ENCODE results near the gene TIMP2. TPM values are rescaled to one million over a fixed set of nuclear protein-coding genes. Genes with fewer than 3 reads are reported as not detected.
"Not testable (repeated sequence)": the region's sequence is repeated elsewhere in the genome, so short reads cannot be mapped to it uniquely, and the experiment has no call there.

Gene TIMP2
- total RNA-seq, 2 experiments from 2014 or later, result 0.54 TPM; not detected in 1

- BruUV-seq (replicated peaks), result no TSS peak
- POLR2A ChIA-PET, result no interaction called here
- no peak overlapping the region for H3K4me2 ChIP-seq (ENCODE audit: low read length)
- DNase-seq (ENCODE audit: low spot score), result no peak
- TF ChIP-seq EZH2phosphoT487 (IDR thresholded peaks at IDR 0.05; ENCODE audit: borderline replicate concordance, low read depth, low read length) (no peak), CTCF (conservative IDR thresholded peaks at IDR 0.05; ENCODE audit: low read length) (no peak)
- no peaks in the 10 kb centered on the region for H3K4me1 ChIP-seq (ENCODE audit: insufficient read depth, low read length, poor library complexity, severe bottlenecking)
- no peaks in the 10 kb centered on the region for H3K9me2 ChIP-seq (ENCODE audit: insufficient read depth, low read length)
- no peak overlapping the region for H3K27ac ChIP-seq (ENCODE audit: low read depth, low read length, poor library complexity, severe bottlenecking)
- H3K9me3 ChIP-seq (ENCODE audit: low read length), result no peaks in the 10 kb centered on the region
- H3K4me3 ChIP-seq (ENCODE audit: low read depth, low read length, poor library complexity, severe bottlenecking), result no peak overlapping the region
- CTCF ChIA-PET (ENCODE audit: unreplicated experiment), result interaction anchor here (1.0 kb wide), 1 partner anchor 9 kb away, joined by 3 read pairs; no protein-coding TSS in a partner anchor
- intact Hi-C loops (cut with micrococcal nuclease; ENCODE audit: unreplicated experiment), result no loop called here
- H2AFZ ChIP-seq (ENCODE audit: low read length), result no peak overlapping the region
- H3K79me2 ChIP-seq (ENCODE audit: insufficient read depth, low read depth, low read length), result no peaks in the 10 kb centered on the region
- H3K36me3 ChIP-seq (ENCODE audit: insufficient read depth, low read length), result no peaks in the 10 kb centered on the region
- no peaks in the 10 kb centered on the region for H4K20me1 ChIP-seq (ENCODE audit: insufficient read depth, low read length)
Observed at GRCh38 chr17:78904371-78904770, 20.8 kb downstream of the TIMP2 start.

DNA sequence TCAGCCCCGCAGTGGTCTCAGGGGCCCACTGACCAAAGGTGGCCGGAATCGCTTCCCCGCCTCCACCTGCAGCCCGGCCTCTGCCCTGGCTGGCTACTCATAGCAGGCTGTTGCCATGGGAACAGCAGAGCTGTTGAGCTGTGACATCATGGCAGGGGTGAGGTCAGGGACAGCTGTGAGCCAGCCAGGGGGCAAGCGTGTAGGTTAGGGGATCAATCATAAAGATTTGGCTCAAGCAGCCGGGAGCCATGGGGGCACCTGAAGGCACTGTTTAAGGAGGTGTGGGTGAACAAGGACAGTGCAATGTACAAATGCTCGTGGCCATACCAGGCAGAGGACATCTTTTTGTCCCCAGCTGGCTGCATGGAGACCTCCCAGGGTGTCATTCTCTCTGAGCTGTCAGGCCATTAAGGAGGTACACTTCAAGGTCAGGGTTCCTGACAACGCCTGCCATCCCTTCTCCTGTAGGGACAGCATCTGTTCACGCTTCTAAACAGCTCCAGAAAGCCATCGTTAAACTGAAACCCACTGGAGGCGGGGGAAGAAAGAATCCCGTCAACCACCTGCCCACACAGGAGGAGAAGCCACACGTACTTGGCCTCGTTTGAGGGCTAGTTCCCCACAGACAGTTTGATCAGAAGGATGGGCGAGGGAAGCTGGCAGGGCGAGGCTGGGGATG is 21.9 kb downstream of the TIMP2 start, which contains the start of gene CEP295NL:
CEP295NL (minus strand) TSS at position 101 of the 679 bp plus-strand sequence. CDS start 1,373 bp downstream, outside the sequence.
- TF ChIP-seq EZH2phosphoT487 (IDR thresholded peaks at IDR 0.05; ENCODE audit: borderline replicate concordance, low read depth, low read length) (no peak), CTCF (conservative IDR thresholded peaks at IDR 0.05; ENCODE audit: low read length) (no peak)
- Histone ChIP-seq H3K27ac (ENCODE audit: low read depth, low read length, poor library complexity, severe bottlenecking) (no peak within 1 kb of the TSS), H3K9me2 (ENCODE audit: insufficient read depth, low read length) (no peaks in the 10 kb centered on the region), H3K4me1 (ENCODE audit: insufficient read depth, low read length, poor library complexity, severe bottlenecking) (no peaks in the 10 kb centered on the region), H3K36me3 (ENCODE audit: insufficient read depth, low read length) (no peaks in the 10 kb centered on the region), H2AFZ (ENCODE audit: low read length) (no peak within 1 kb of the TSS), H3K4me3 (ENCODE audit: low read depth, low read length, poor library complexity, severe bottlenecking) (no peak within 1 kb of the TSS), H4K20me1 (ENCODE audit: insufficient read depth, low read length) (no peaks in the 10 kb centered on the region), H3K4me2 (ENCODE audit: low read length) (no peak within 1 kb of the TSS), H3K79me2 (ENCODE audit: insufficient read depth, low read depth, low read length) (no peaks in the 10 kb centered on the region), H3K9me3 (ENCODE audit: low read length) (no peaks in the 10 kb centered on the region)
- intact Hi-C loops (cut with micrococcal nuclease; ENCODE audit: unreplicated experiment), result no loop called here
- DNase-seq (ENCODE audit: low spot score), result no peak
- ChIA-PET CTCF (ENCODE audit: unreplicated experiment) (no interaction called here), POLR2A (interaction anchor here (0.7 to 1.1 kb wide), 3 partner anchors 11 to 49 kb away, joined by 3 to 4 read pairs (median 3); no protein-coding TSS in a partner anchor)
- BruUV-seq (replicated peaks), result no TSS peak

GRCh38 chr17:78902231-78902630 is 23.0 kb downstream of the TIMP2 start:
- H2AFZ ChIP-seq (ENCODE audit: low read length); H3K4me1 ChIP-seq (ENCODE audit: insufficient read depth, low read length, poor library complexity, severe bottlenecking); H3K27ac ChIP-seq (ENCODE audit: low read depth, low read length, poor library complexity, severe bottlenecking); CTCF ChIA-PET (ENCODE audit: unreplicated experiment); H3K9me3 ChIP-seq (ENCODE audit: low read length); intact Hi-C loops (cut with micrococcal nuclease; ENCODE audit: unreplicated experiment); BruUV-seq (replicated peaks); H4K20me1 ChIP-seq (ENCODE audit: insufficient read depth, low read length); H3K4me2 ChIP-seq (ENCODE audit: low read length); H3K36me3 ChIP-seq (ENCODE audit: insufficient read depth, low read length); DNase-seq (ENCODE audit: low spot score); H3K4me3 ChIP-seq (ENCODE audit: low read depth, low read length, poor library complexity, severe bottlenecking); H3K79me2 ChIP-seq (ENCODE audit: insufficient read depth, low read depth, low read length); H3K9me2 ChIP-seq (ENCODE audit: insufficient read depth, low read length): not testable (repeated sequence)
- POLR2A ChIA-PET, result interaction anchor here (1.1 kb wide), 1 partner anchor 15 kb away, joined by 3 read pairs; no protein-coding TSS in a partner anchor

Measured in OCI-LY7 (cell line).